GM06990 (cell line): ENCODE data around the gene KIF4B.
"Not testable (repeated sequence)": the region's sequence is repeated elsewhere in the genome, so short reads cannot be mapped to it uniquely, and the experiment has no call there.

Source experiments
- DNase-seq: peaks from one replicate; pipeline ENCODE4 v3.0.0-alpha.2; 2011; ENCODE audit not compliant: insufficient read length; ENCODE audit errors: extremely low read depth
- H3K27me3 ChIP-seq: replicated peaks from 2 replicates; pipeline ENCODE4 v1.6.0; 2011; ENCODE audit warnings: low read length; ENCODE audit not compliant: control insufficient read depth, insufficient read depth
- H3K36me3 ChIP-seq: 2 replicates; pipeline ENCODE4 v1.5.1; 2011; ENCODE audit warnings: low read length; ENCODE audit not compliant: control insufficient read depth, insufficient read depth
- H3K4me3 ChIP-seq: replicated peaks from 2 replicates; pipeline ENCODE4 v1.5.1; 2011; ENCODE audit warnings: low read depth, mild to moderate bottlenecking, control low read depth, low read length
- TF ChIP-seq, protein P1 (sequence below): IDR thresholded peaks from 2 replicates; pipeline ENCODE4 v1.5.1; 2011; ENCODE audit warnings: low read length, control low read depth, mild to moderate bottlenecking, inconsistent platforms; ENCODE audit not compliant: insufficient read depth, poor library complexity, severe bottlenecking

The KIF4B gene

DNA sequence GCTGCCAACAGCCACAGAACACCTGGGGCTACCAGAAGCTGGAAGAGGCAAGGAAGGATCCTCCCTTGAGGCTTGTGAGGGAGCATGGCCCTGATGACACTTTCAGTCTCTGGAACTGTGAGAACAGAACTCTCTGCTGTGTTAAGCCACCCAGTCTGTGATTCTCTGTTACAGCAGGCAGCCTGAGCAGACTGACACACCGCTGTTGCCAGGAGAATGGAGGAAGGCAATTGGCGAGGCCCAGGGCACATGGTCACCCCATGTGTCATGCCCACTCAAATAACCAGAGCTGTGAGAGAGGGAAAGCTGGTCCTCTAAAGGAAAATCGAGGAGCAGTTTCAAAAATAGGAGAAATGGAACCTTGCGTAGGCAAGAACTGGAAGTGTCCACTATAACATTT is 12.0 kb upstream of the KIF4B start:
- TF ChIP-seq, protein P1, sequence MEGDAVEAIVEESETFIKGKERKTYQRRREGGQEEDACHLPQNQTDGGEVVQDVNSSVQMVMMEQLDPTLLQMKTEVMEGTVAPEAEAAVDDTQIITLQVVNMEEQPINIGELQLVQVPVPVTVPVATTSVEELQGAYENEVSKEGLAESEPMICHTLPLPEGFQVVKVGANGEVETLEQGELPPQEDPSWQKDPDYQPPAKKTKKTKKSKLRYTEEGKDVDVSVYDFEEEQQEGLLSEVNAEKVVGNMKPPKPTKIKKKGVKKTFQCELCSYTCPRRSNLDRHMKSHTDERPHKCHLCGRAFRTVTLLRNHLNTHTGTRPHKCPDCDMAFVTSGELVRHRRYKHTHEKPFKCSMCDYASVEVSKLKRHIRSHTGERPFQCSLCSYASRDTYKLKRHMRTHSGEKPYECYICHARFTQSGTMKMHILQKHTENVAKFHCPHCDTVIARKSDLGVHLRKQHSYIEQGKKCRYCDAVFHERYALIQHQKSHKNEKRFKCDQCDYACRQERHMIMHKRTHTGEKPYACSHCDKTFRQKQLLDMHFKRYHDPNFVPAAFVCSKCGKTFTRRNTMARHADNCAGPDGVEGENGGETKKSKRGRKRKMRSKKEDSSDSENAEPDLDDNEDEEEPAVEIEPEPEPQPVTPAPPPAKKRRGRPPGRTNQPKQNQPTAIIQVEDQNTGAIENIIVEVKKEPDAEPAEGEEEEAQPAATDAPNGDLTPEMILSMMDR, result no peak
- no peaks in the 10 kb centered on the region for H3K36me3 ChIP-seq
- H3K4me3 ChIP-seq, result no peak overlapping the region
- H3K27me3 ChIP-seq, result peaks cover 3% of the 10 kb centered on the region
- no peak for DNase-seq

DNA sequence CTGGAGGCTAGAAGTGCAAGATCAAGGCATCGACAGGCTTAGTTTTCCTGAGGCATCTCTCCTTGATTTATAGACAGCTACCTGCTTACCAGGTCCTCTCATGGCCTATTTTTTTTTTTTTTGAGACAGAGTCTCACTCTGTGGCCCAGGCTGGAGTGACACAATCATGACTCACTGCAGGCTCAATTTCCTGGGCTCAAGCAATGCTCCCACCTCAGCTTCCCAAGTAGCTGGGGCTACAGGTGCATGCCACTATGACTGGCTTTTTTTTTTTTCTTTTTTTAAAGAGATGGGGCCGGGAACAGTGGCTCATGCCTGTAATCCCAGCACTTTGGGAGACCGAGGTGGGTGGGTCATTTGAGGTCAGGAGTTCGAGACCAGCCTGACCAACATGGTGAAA is 10.8 kb upstream of the KIF4B start:
- not testable (repeated sequence) for DNase-seq, H3K36me3 ChIP-seq, H3K4me3 ChIP-seq, H3K27me3 ChIP-seq

DNA sequence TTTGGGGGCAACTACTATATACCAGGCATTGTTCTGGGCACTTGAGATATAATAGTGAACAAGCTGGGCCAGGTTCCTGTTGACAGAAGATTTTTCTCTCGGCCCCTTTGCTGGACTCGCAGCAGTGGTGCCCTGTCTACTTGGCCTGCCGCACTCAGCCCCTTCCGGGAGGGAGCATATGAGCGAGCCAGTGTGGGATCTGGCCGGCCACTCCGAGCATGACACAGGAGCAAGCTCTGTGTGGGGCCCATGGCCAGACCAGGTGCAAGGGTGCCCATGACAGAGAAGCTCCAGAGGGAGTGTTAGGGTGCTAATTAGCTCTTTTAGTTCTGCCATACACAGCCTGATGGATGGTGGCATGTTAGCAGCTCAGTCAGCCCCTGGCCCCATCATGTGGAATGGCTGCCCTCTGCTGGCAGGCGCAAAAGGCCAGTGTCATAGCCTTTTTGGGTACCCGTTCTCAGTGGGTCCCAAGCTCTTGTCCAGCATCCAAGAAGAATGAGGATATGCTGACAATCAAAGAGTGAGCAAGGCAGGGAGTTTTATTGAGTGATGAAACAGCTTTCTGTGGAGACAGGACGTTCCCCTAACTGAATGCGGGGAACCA is 9.3 kb upstream of the KIF4B start:
- Histone ChIP-seq H3K36me3 (no peaks in the 10 kb centered on the region), H3K4me3 (no peak overlapping the region), H3K27me3 (peaks cover 3% of the 10 kb centered on the region)
- peak; percentile 11 for DNase-seq
- TF ChIP-seq, protein P1, result peak; percentile 60

DNA sequence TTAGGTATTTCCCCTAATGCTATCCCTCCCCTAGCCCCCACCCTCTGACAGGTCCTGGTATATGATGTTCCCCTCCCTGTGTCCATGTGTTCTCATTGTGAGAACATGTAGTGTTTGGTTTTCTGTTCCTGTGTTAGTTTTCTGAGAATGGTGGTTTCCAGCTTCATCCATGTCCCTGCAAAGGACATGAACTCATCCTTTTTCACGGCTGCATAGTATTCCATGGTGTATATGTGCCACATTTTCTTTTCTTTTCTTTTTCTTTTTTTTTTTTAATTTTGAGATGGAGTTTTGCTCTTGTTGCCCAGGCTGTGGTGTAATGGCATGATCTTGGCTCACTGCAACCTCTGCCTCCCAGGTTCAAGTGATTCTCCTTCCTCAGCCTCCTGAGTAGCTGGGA is 7.3 kb upstream of the KIF4B start:
- DNase-seq, H3K4me3 ChIP-seq, H3K36me3 ChIP-seq, H3K27me3 ChIP-seq: not testable (repeated sequence)

DNA sequence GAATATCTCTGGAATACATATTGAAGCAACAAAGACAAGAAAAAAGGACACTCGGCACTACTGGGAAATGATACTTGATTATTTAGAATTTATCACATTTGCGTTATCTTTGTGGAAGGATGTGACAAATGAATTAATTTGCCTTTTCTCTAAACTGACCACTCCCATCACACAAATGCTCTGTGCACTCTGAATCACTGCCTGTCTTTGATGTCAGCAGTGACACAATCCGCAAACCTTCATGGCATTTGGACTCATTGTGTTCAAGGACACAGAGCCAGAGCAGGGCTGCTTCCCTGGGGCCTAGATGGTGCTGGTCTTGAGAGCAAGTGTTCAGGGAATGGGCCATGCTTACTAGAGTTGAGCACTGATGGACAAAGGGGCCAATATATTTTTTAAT is 4.9 kb upstream of the KIF4B start:
- TF ChIP-seq, protein P1, result no peak
- DNase-seq, result no peak
- Histone ChIP-seq H3K36me3 (no peaks in the 10 kb centered on the region), H3K4me3 (no peak overlapping the region), H3K27me3 (no peaks in the 10 kb centered on the region; the same call in 1 of the 2 replicates)

DNA sequence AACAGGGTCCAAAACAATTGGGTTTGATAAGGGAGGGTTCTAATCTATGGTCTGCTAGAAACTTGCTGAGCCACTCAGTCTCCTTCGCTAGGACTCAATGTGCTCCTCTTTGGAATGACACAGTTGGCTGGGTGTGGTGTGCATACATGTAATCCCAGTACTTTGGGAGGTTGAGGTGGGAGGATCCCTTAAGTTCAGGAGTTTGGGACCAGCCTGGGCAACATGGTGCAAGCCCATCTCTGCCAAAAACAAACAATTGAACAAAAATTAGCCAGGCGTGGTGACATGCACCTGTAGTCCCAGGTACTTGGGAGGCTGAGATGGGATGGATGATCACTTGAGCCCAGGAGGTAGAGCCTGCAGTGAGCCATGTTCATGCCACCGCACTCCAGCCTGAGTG is 2.7 kb upstream of the KIF4B start:
- Histone ChIP-seq H3K27me3 (no peaks in the 10 kb centered on the region; the same call in 1 of the 2 replicates), H3K4me3 (no peak overlapping the region), H3K36me3 (no peaks in the 10 kb centered on the region)
- no peak for DNase-seq
- TF ChIP-seq, protein P1, result no peak

DNA sequence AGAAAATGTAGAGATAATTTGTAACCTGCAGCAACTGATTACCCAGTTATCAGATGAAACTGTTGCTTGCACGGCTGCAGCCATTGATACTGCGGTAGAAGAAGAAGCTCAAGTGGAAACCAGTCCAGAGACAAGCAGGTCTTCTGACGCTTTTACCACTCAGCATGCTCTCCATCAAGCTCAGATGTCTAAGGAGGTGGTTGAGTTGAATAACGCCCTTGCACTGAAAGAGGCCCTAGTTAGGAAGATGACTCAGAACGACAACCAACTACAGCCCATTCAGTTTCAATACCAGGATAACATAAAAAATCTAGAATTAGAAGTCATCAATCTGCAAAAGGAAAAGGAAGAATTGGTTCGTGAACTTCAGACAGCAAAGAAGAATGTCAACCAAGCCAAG is 1.7 kb downstream of the KIF4B start:
- H3K27me3 ChIP-seq, result no peaks in the 10 kb centered on the region; the same call in 1 of the 2 replicates

More for the DNA sequence above, 1.7 kb downstream of the KIF4B start:
- DNase-seq, result no peak
- TF ChIP-seq, protein P1, result no peak
- no peak overlapping the region for H3K4me3 ChIP-seq
- no peaks in the 10 kb centered on the region for H3K36me3 ChIP-seq
